ENCODE data around the gene VPS36.
A peak's percentile ranks its signal among the peaks of the same experiment; 100 is the strongest.

- TF ChIP-seq CTCF (IDR thresholded peaks at IDR 0.05) (peak; percentile 16; the same call in 1 of the 2 replicates), ZFX (IDR thresholded peaks at IDR 0.05; ENCODE audit: borderline replicate concordance) (no peak)
Observed at GRCh38 chr13:52399708-52400107, 50.7 kb downstream of the VPS36 start.

Measured in 22Rv1 (cell line).